K562 (cell line): Measurements from ENCODE around the gene CUEDC2. TPM values are rescaled to one million over a fixed set of nuclear protein-coding genes. Genes with fewer than 3 reads are reported as not detected.

Source experiments
- ATAC-seq: fragments of 200-7000 bp; cut with Tn5 transposase; 3 replicates; pipeline ENCODE4 v1.9.1; 2020; ENCODE audit warnings: moderate library complexity
- Bru-seq: library from RNA; stranded (reverse); fragments of 400-500 nt; gene quantifications from one replicate; lab custom pipeline; 2021; lab: Mats Ljungman, UMichigan
- BruChase-seq, 2 experiments: library from RNA; stranded (reverse); fragments of 400-500 nt; gene quantifications; one replicate each; lab custom pipeline; 2021; lab: Mats Ljungman, UMichigan
- BruUV-seq: library from RNA; stranded (reverse); fragments of 400-500 nt; replicated peaks from 2 replicates; lab custom pipeline; 2021; lab: Mats Ljungman, UMichigan
- CTCF ChIA-PET: fragments of 300-600 bp; formaldehyde crosslinking; extraction: SDS; loops from one replicate; lab custom pipeline; 2021; ENCODE audit warnings: low intra/inter-chr PET ratio; lab: Yijun Ruan, JAX
- POLR2A ChIA-PET: fragments of 300-600, 350-650 bp; sonication (Branson Sonifier 250); formaldehyde crosslinking; extraction: SDS; loops from one replicate; lab custom pipeline; 2021; ENCODE audit warnings: antibody characterized with exemption, inconsistent platforms; lab: Yijun Ruan, JAX
- DNase-seq, 4 experiments: peaks; one replicate each; pipeline versions ENCODE4 v3.0.0 to v3.0.0-alpha.2; 2011 to 2018; ENCODE audit warnings: low spot score in 3 of 4, mixed read lengths in 3 of 4; ENCODE audit errors: extremely low read depth in 1 of 4
- FAIRE-seq: peaks from 2 replicates; lab custom pipeline; 2011; peaks lifted over from hg19 to GRCh38; lab: Jason Lieb, UNC
- H2AFZ ChIP-seq: 2 replicates; pipeline ENCODE4 v1.6.0; 2011; ENCODE audit warnings: low read depth, low read length, control low read depth, inconsistent platforms
- H3K27ac ChIP-seq: fragments of 200-600 bp; 3 replicates; pipeline ENCODE4 v1.8.0; 2011; ENCODE audit warnings: low read depth, mild to moderate bottlenecking, control low read depth, inconsistent platforms, low read length, moderate library complexity, mixed read lengths; ENCODE audit errors: extremely low read depth
- H3K27me3 ChIP-seq, 2 experiments: fragments of 300-600 bp in 1 of 2; 2 replicates in 1 of 2; 3 replicates in 1 of 2; pipeline versions ENCODE4 v1.6.0 to v1.8.0; 2011; ENCODE audit warnings: inconsistent platforms in 2 of 2, low read length in 2 of 2, mild to moderate bottlenecking in 1 of 2, mixed read lengths in 1 of 2, moderate library complexity in 1 of 2; ENCODE audit not compliant: control insufficient read depth in 2 of 2, insufficient read depth in 2 of 2
- H3K36me3 ChIP-seq: fragments of 300-600 bp; 3 replicates; pipeline ENCODE4 v1.8.0; 2011; ENCODE audit warnings: mild to moderate bottlenecking, low read length, inconsistent platforms; ENCODE audit not compliant: control insufficient read depth, insufficient read depth
- H3K4me1 ChIP-seq, 2 experiments: fragments of 200-600 bp in 1 of 2; replicated peaks in 1 of 2; 2 replicates in 1 of 2; 3 replicates in 1 of 2; pipeline versions ENCODE4 v1.5.1 to v1.8.0; 2011; ENCODE audit warnings: inconsistent platforms in 2 of 2, low read length in 2 of 2, mild to moderate bottlenecking in 1 of 2, mixed read lengths in 1 of 2, moderate library complexity in 1 of 2; ENCODE audit not compliant: control insufficient read depth in 2 of 2, insufficient read depth in 2 of 2
- H3K4me2 ChIP-seq: 2 replicates; pipeline ENCODE4 v1.6.1; 2011; ENCODE audit warnings: low read length, control low read depth, inconsistent platforms, mixed read lengths; ENCODE audit not compliant: insufficient read depth
- H3K4me3 ChIP-seq: fragments of 200-600 bp; sonication (generic), shearing (Covaris generic); 2 replicates; pipeline ENCODE4 v1.5.1; 2016; ENCODE audit warnings: control low read depth, inconsistent platforms
- H3K79me2 ChIP-seq: fragments of 200-600 bp; 3 replicates; pipeline ENCODE4 v1.8.0; 2011; ENCODE audit warnings: low read length, inconsistent platforms; ENCODE audit not compliant: control insufficient read depth, insufficient read depth
- H3K9ac ChIP-seq, 2 experiments: 2 replicates each; pipeline versions ENCODE4 v1.6.0 to v1.6.1; 2011; ENCODE audit warnings: low read depth in 2 of 2, low read length in 2 of 2, control low read depth in 1 of 2, inconsistent platforms in 1 of 2, mild to moderate bottlenecking in 1 of 2, mixed read lengths in 1 of 2; ENCODE audit not compliant: insufficient read depth in 1 of 2
- H3K9me1 ChIP-seq: one replicate; pipeline ENCODE4 v1.6.0; 2011; ENCODE audit warnings: inconsistent platforms, mild to moderate bottlenecking, low read length, moderate library complexity; ENCODE audit not compliant: control insufficient read depth, insufficient read depth
- H3K9me3 ChIP-seq: replicated peaks from 2 replicates; pipeline ENCODE4 v1.5.1; 2011; ENCODE audit warnings: low read depth, low read length, inconsistent platforms; ENCODE audit not compliant: control insufficient read depth, insufficient read depth
- H4K20me1 ChIP-seq: replicated peaks from 2 replicates; pipeline ENCODE4 v1.6.1; 2011; ENCODE audit warnings: low read length, inconsistent platforms, mixed read lengths; ENCODE audit not compliant: control insufficient read depth, insufficient read depth
- CBX1 ChIP-seq: sonication (generic); IDR thresholded peaks from 2 replicates; pipeline ENCODE4 v1.6.1; 2016; ENCODE audit warnings: antibody characterized with exemption, low read depth, mild to moderate bottlenecking
- CEBPG ChIP-seq, 3 experiments: fragments of 200-800 bp in 1 of 3; sonication (Bioruptor generic) in 1 of 3; sonication (generic) in 1 of 3; formaldehyde crosslinking in 1 of 3; IDR thresholded peaks in 2 of 3; conservative IDR thresholded peaks in 1 of 3; 2 replicates each; pipeline versions ENCODE4 v1.6.1 to v1.8.0; 2016 to 2022; ENCODE audit warnings: missing compliant biosample characterization in 2 of 3, missing genetic modification characterization in 2 of 3, mild to moderate bottlenecking in 1 of 3, missing genetic modification reagents in 1 of 3
- DACH1 ChIP-seq: fragments of 450-650 bp; IDR thresholded peaks from 2 replicates; pipeline ENCODE4 v1.6.1; 2018; ENCODE audit not compliant: partially characterized antibody
- DIDO1 ChIP-seq: fragments of 450-650 bp; IDR thresholded peaks from 2 replicates; pipeline ENCODE4 v1.6.1; 2016; ENCODE audit warnings: low read depth, missing biosample characterization, missing genetic modification characterization
- HMGN3 ChIP-seq: IDR thresholded peaks from 2 replicates; pipeline ENCODE4 v1.6.1; 2011; ENCODE audit warnings: borderline replicate concordance, low read depth, mild to moderate bottlenecking, mixed read lengths, low read length; ENCODE audit not compliant: insufficient read length; ENCODE audit errors: extremely low read depth
- ID3 ChIP-seq, 2 experiments: fragments of 250-450 bp in 1 of 2; fragments of 450-650 bp in 1 of 2; sonication (Bioruptor Pico) in 1 of 2; IDR thresholded peaks; 2 replicates each; pipeline versions ENCODE4 v1.6.1 to v1.8.0; 2016 to 2021; ENCODE audit warnings: mild to moderate bottlenecking in 2 of 2, moderate library complexity in 2 of 2, missing compliant biosample characterization in 1 of 2, missing genetic modification characterization in 1 of 2
- MCM7 ChIP-seq, 2 experiments: fragments of 450-650 bp; IDR thresholded peaks; 2 replicates each; pipeline ENCODE4 v1.6.1; 2016 to 2018
- MTA3 ChIP-seq: fragments of 450-650 bp; formaldehyde crosslinking; IDR thresholded peaks from 2 replicates; pipeline ENCODE4 v1.6.1; 2017; ENCODE audit warnings: mild to moderate bottlenecking, borderline replicate concordance
- NFIC ChIP-seq: fragments of 450-650 bp; IDR thresholded peaks from 2 replicates; pipeline ENCODE4 v1.6.1; 2017; ENCODE audit warnings: mild to moderate bottlenecking, inconsistent platforms
- NRF1 ChIP-seq, 2 experiments: fragments of 450-650 bp; IDR thresholded peaks in 1 of 2; conservative IDR thresholded peaks in 1 of 2; 2 replicates each; pipeline ENCODE4 v1.6.1; 2014; ENCODE audit warnings: mild to moderate bottlenecking in 2 of 2
- POLR2G ChIP-seq: fragments of 200-400 bp; formaldehyde crosslinking; IDR thresholded peaks from 2 replicates; pipeline ENCODE4 v1.6.1; 2017; ENCODE audit warnings: low read depth, mild to moderate bottlenecking, antibody characterized with exemption, low read length, moderate library complexity
- SMAD1 ChIP-seq: fragments of 150-350 bp; IDR thresholded peaks from 2 replicates; pipeline ENCODE4 v1.6.1; 2014; ENCODE audit warnings: low read length, low read depth; ENCODE audit not compliant: partially characterized antibody
- ZBTB7A ChIP-seq: IDR thresholded peaks from 2 replicates; pipeline ENCODE4 v1.6.1; 2011; ENCODE audit warnings: low read depth, mild to moderate bottlenecking, low read length, moderate library complexity, borderline replicate concordance; ENCODE audit not compliant: control insufficient read depth
- WGBS: fragments of 100-300 bp; shearing (Covaris generic); methylation state at CpG from one replicate; pipeline ENCODE4 v1.1.6; 2016; ENCODE audit warnings: low coverage, mixed read lengths; ENCODE audit not compliant: insufficient coverage; ENCODE audit errors: missing lambda C conversion rate; 5-methylcytosine and 5-hydroxymethylcytosine counted together
- in situ Hi-C: fragments of 300-500 bp; cut with MboI; formaldehyde crosslinking; loops from 4 replicates; pipeline ENCODE4 v1.15.0; 2018; ENCODE audit warnings: inconsistent platforms, mixed read lengths
- intact Hi-C: fragments of 100-400 bp; cut with micrococcal nuclease; formaldehyde crosslinking; loops from 2 replicates; pipeline ENCODE4 v1.14.2; 2022
- long read RNA-seq, 3 experiments: library from polyadenylated mRNA in 2 of 3; library from RNA in 1 of 3; unstranded in 2 of 3; stranded (forward) in 1 of 3; transcript quantifications; one replicate each; pipeline ENCODE4 v2.0.0, GENCODE V29; 2019 to 2022
- polyA minus RNA-seq, 3 experiments: library from RNA; depleted of rRNA, polyadenylated mRNA; stranded (reverse); fragments of >200 nt; gene quantifications; 2 replicates each; pipeline ENCODE4 v1.2.3, GENCODE V29; 2011
- polyA plus RNA-seq, 8 experiments: library from polyadenylated mRNA; depleted of rRNA in 4 of 8; stranded (reverse) in 5 of 8; unstranded in 3 of 8; fragments of >200 nt; fragmentation: Nextera tagmentation in 2 of 8; fragmentation: Illumina TruSeq in 1 of 8; extraction: Ambion mirVana in 2 of 8; extraction: Trizol in 1 of 8; gene quantifications; 2 replicates each; pipeline versions ENCODE4 v1.2.1 to v1.2.3, GENCODE V29; 2011 to 2014; ENCODE audit warnings: inconsistent platforms in 1 of 8, missing spikeins in 1 of 8
- total RNA-seq, 7 experiments: library from RNA; depleted of rRNA in 6 of 7; stranded (reverse); fragments of >200 nt in 6 of 7; fragmentation: Illumina TruSeq in 2 of 7; extraction: Trizol in 2 of 7; gene quantifications; 2 replicates each; pipeline versions ENCODE4 v1.2.1 to v1.2.3, GENCODE V29; 2011 to 2021; ENCODE audit warnings: low replicate concordance in 1 of 7

The CUEDC2 gene
- 16.7 and 39.3 TPM in 2 replicates for total RNA-seq (2011; cell fraction: chromatin; rRNA removed; ENCODE audit: low replicate concordance)
- total RNA-seq (2011; cell fraction: nucleolus; rRNA removed) = 30.3 and 31.5 TPM in 2 replicates
- 14.4 and 24.2 TPM in 2 replicates for total RNA-seq (2011; cell fraction: nucleoplasm; rRNA removed)
- total RNA-seq (2014; rRNA removed) (35.9 and 37.0 TPM in 2 replicates), total RNA-seq (2014; rRNA removed; fragmentation: Illumina TruSeq; extraction: Trizol) (13.5 and 17.8 TPM in 2 replicates), total RNA-seq (2015; rRNA removed; fragmentation: Illumina TruSeq; extraction: Trizol) (19.9 and 21.0 TPM in 2 replicates), total RNA-seq (2021) (36.0 and 40.1 TPM in 2 replicates), polyA plus RNA-seq (2011; rRNA removed) (27.4 and 34.9 TPM in 2 replicates), polyA plus RNA-seq (2014; fragmentation: Illumina TruSeq; extraction: Trizol) (44.5 and 48.9 TPM in 2 replicates), polyA plus RNA-seq (2014; fragmentation: Nextera tagmentation; extraction: Ambion mirVana) (10 to 100 TPM in 1 of 2 experiments, 1 to 10 TPM in 1; 8.5 to 17.0 TPM), polyA plus RNA-seq (2014; rRNA removed) (45.6 and 48.3 TPM in 2 replicates), polyA minus RNA-seq (2011; rRNA and poly(A)+ RNA removed) (9.5 TPM in 2 replicates), Bru-seq, nascent RNA (percentile 70 among the genes with signal in this experiment), BruChase-seq, experiment 1, labeled RNA remaining after a 2-hour chase (percentile 59 among the genes with signal in this experiment), BruChase-seq, experiment 2, labeled RNA remaining after a 6-hour chase (percentile 60 among the genes with signal in this experiment)
- polyA plus RNA-seq (2011; cell fraction: cytosol; rRNA removed) = 53.4 and 65.7 TPM in 2 replicates
- 66.8 and 81.1 TPM in 2 replicates for polyA plus RNA-seq (2011; cell fraction: nucleus; rRNA removed)
- polyA plus RNA-seq (2012) = 33.8 and 48.3 TPM in 2 replicates
- 22.7 and 24.0 TPM in 2 replicates for polyA minus RNA-seq (2011; cell fraction: cytosol; rRNA and poly(A)+ RNA removed)
- 7.7 and 8.6 TPM in 2 replicates for polyA minus RNA-seq (2011; cell fraction: nucleus; rRNA and poly(A)+ RNA removed)
- long read RNA-seq, experiment 1, transcript CUEDC2-201 (9 exons, 1,191 nt) = major isoform, 88 of 109 reads
- long read RNA-seq, experiment 1, partial matches to known transcripts = 6 of 109 reads
- long read RNA-seq, experiment 1, other reads (novel, unspliced or antisense) = 15 of 109 reads
- long read RNA-seq, experiment 2, transcript CUEDC2-201 (9 exons, 1,191 nt) = major isoform, 36 of 55 reads
- long read RNA-seq, experiment 2, partial matches to known transcripts = 9 of 55 reads
- long read RNA-seq, experiment 2, other reads (novel, unspliced or antisense) = 9 of 55 reads
- long read RNA-seq, experiment 3, transcript CUEDC2-201 (9 exons, 1,191 nt) = major isoform, 39 of 44 reads
- long read RNA-seq, experiment 3, partial matches to known transcripts = 1 of 44 reads
- long read RNA-seq, experiment 3, other reads (novel, unspliced or antisense) = 4 of 44 reads

- peak; percentile 91 for FAIRE-seq
- under 1% methylated on average over 23 of the region's 52 CpGs for WGBS
- peak within 1 kb of the TSS; percentile 67 for H2AFZ ChIP-seq
- no peak for TF ChIP-seq ID3 (CRISPR knock-in tag; IDR thresholded peaks at IDR 0.05)
- TF ChIP-seq ID3 (tag; IDR thresholded peaks at IDR 0.05) = no peak
- no peak for TF ChIP-seq MCM7 (IDR thresholded peaks at IDR 0.05)
- peak; percentile 66 for TF ChIP-seq HMGN3
- TF ChIP-seq CEBPG (CRISPR knock-in tag; IDR thresholded peaks at IDR 0.05) = no peak
- TF ChIP-seq CEBPG (tag; conservative IDR thresholded peaks at IDR 0.05 in 1 of 2, IDR thresholded peaks at IDR 0.05 in 1 of 2) = no peak
- peak; percentile 99 for TF ChIP-seq MTA3
- TF ChIP-seq ZBTB7A = peak; percentile 75; the same call in 1 of the 2 replicates
- TF ChIP-seq DACH1 = no peak
- TF ChIP-seq NFIC = peak; percentile 19; the same call in 1 of the 2 replicates
- TF ChIP-seq SMAD1 = no peak
- no peak for TF ChIP-seq DIDO1 (tag)
- TF ChIP-seq POLR2G = peak; percentile 92
- peak; percentile 58 to 72 for TF ChIP-seq NRF1 (conservative IDR thresholded peaks at IDR 0.05 in 1 of 2, IDR thresholded peaks at IDR 0.05 in 1 of 2)
- TF ChIP-seq CBX1 = 0 out of 2 replicates have a peak, but pooled peaks have one; percentile 63
These were observed at the start of gene CUEDC2 for GRCh38 chr10:102432162-102432950. TSS of gene CUEDC2 (minus strand) at chr10:102432574. CDS start at chr10:102425188, 7,386 bp downstream.

More at GRCh38 chr10:102432162-102432950, at the start of gene CUEDC2:
- Histone ChIP-seq H3K36me3 (peaks cover 6% of the 10 kb centered on the region; the same call in 2 of the 3 replicates), H3K9me1 (no peaks in the 10 kb centered on the region), H3K27ac (peak within 1 kb of the TSS; percentile 88), H3K9ac (peak within 1 kb of the TSS; percentile 85 to 98), H3K27me3 (no peaks in the 10 kb centered on the region), H3K4me2 (peak within 1 kb of the TSS; percentile 96), H3K79me2 (peaks cover 37% of the 10 kb centered on the region), H3K4me1 (peaks cover 23 to 31% of the 10 kb centered on the region in 2 experiments), H3K4me3 (peak within 1 kb of the TSS; percentile 55), H4K20me1 (peaks cover 4% of the 10 kb centered on the region; the same call in 1 of the 2 replicates), H3K9me3 (no peaks in the 10 kb centered on the region)
- no TSS peak for BruUV-seq
- intact Hi-C loops (no loop called here), in situ Hi-C loops (loop anchor here (25.0 kb wide), 1 partner anchor 595 kb away; the partner anchor contains the start of gene KCNIP2)
- CTCF ChIA-PET = no interaction called here
- peak; percentile 78 to 97 (median 84) for DNase-seq
- ATAC-seq = peak; percentile 85
- POLR2A ChIA-PET = interaction anchor here (0.6 to 1.6 kb wide), 8 partner anchors 9 to 683 kb away, joined by 3 to 11 read pairs (median 6); partner anchors contain the start of genes C10orf95 and FBXL15
